ENCODE data around the gene P4HA1.

The P4HA1 gene

GRCh38 chr10:72976886-72977285 is 119.8 kb downstream of the P4HA1 start:
- no peak for DNase-seq
